ENCODE measurements around the gene DNAI1.

DNA sequence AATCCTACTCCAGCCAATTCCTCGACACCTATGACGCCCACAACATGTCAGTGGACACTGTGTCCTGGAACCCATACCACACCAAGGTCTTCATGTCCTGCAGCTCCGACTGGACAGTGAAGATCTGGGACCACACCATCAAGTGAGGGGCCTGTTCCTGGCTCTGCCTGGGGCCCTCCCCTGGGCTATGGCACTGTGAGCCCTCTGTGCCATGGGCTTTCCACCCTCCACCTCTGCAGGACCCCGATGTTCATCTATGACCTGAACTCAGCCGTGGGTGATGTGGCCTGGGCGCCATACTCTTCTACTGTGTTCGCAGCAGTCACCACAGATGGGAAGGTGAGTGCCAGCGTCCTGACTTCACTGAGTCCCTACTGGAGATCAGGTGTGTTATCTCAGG is 55.8 kb downstream of the DNAI1 start:
- TF ChIP-seq GATA3 (IDR thresholded peaks at IDR 0.05; ENCODE audit: low read depth, low read length) (no peak), GATA2 (IDR thresholded peaks at IDR 0.05; ENCODE audit: low read depth, low read length) (no peak)
